ENCODE measurements around the gene GPATCH8.

The GPATCH8 gene

GRCh38 chr17:44360826-44361225 is 142.4 kb downstream of the GPATCH8 start:
- H3K18ac ChIP-seq (ENCODE audit: low read length) = no peak overlapping the region
- H2BK5ac ChIP-seq (ENCODE audit: low read depth, low read length, poor library complexity) = no peak overlapping the region
- H4K8ac ChIP-seq (ENCODE audit: low read depth, low read length) = no peak overlapping the region
- H3K79me2 ChIP-seq (ENCODE audit: control insufficient read depth, insufficient read depth, low read length, poor library complexity) = peaks cover 6% of the 10 kb centered on the region
- no peak overlapping the region for H2AFZ ChIP-seq (ENCODE audit: insufficient read depth, low read length, poor library complexity)
- no peak overlapping the region for H2AK5ac ChIP-seq (ENCODE audit: low read length)
- H3K4me3 ChIP-seq (ENCODE audit: low read depth, low read length) = no peak overlapping the region
- no peak overlapping the region for H3K9ac ChIP-seq (ENCODE audit: low read length)
- peaks cover 0 to 6% of the 10 kb centered on the region in 2 experiments for H3K36me3 ChIP-seq (ENCODE audit: control insufficient read depth in 1 of 2, insufficient read depth in 2 of 2, low read length in 2 of 2)
- DNase-seq = no peak
- H3K4me2 ChIP-seq (ENCODE audit: low read length) = no peak overlapping the region
- no peak overlapping the region for H4K91ac ChIP-seq (ENCODE audit: low read depth, low read length)
- no peaks in the 10 kb centered on the region for H3K9me3 ChIP-seq (ENCODE audit: insufficient read depth, low read depth, low read length)
- H3K4ac ChIP-seq (ENCODE audit: low read depth, low read length) = no peak overlapping the region
- H4K12ac ChIP-seq (ENCODE audit: low read depth, low read length) = no peak overlapping the region
- H3K27ac ChIP-seq (ENCODE audit: low read depth, low read length) = no peak overlapping the region
- H3K4me1 ChIP-seq (ENCODE audit: control insufficient read depth in 1 of 2, insufficient read depth in 2 of 2, low read length in 2 of 2) = peaks cover 2 to 11% of the 10 kb centered on the region in 2 experiments
- H2BK12ac ChIP-seq (ENCODE audit: low read length) = no peak overlapping the region
- no peak overlapping the region for H3K23ac ChIP-seq (ENCODE audit: low read length)
- no peak overlapping the region for H3K14ac ChIP-seq (ENCODE audit: low read length)
- peaks cover 6% of the 10 kb centered on the region for H3K79me1 ChIP-seq (ENCODE audit: low read length)
- no peak overlapping the region for H2BK120ac ChIP-seq (ENCODE audit: insufficient read depth, low read length, poor library complexity)
- no peaks in the 10 kb centered on the region for H3K27me3 ChIP-seq (ENCODE audit: insufficient read depth, low read length)
- WGBS (ENCODE audit: extremely low coverage, insufficient coverage, insufficient read length) = no CpG with 5 or more reads among the region's 5 CpGs

GRCh38 chr17:44360144-44360533 is 143.1 kb downstream of the GPATCH8 start:
- no peak overlapping the region for H3K23ac ChIP-seq (ENCODE audit: low read length)
- H3K4ac ChIP-seq (ENCODE audit: low read depth, low read length) = no peak overlapping the region
- H2BK5ac ChIP-seq (ENCODE audit: low read depth, low read length, poor library complexity) = no peak overlapping the region
- no peaks in the 10 kb centered on the region for H3K9me3 ChIP-seq (ENCODE audit: insufficient read depth, low read depth, low read length)
- WGBS (ENCODE audit: extremely low coverage, insufficient coverage, insufficient read length) = no CpG with 5 or more reads among the region's 6 CpGs
- no peak overlapping the region for H3K4me3 ChIP-seq (ENCODE audit: low read depth, low read length)
- no peak overlapping the region for H2AK5ac ChIP-seq (ENCODE audit: low read length)
- peaks cover 6% of the 10 kb centered on the region for H3K79me1 ChIP-seq (ENCODE audit: low read length)
- no peak overlapping the region for H2BK12ac ChIP-seq (ENCODE audit: low read length)
- H3K4me2 ChIP-seq (ENCODE audit: low read length) = no peak overlapping the region
- no peak overlapping the region for H4K12ac ChIP-seq (ENCODE audit: low read depth, low read length)
- H3K27ac ChIP-seq (ENCODE audit: low read depth, low read length) = no peak overlapping the region
- H4K91ac ChIP-seq (ENCODE audit: low read depth, low read length) = no peak overlapping the region
- no peak overlapping the region for H3K18ac ChIP-seq (ENCODE audit: low read length)
- no peak overlapping the region for H3K14ac ChIP-seq (ENCODE audit: low read length)
- H3K4me1 ChIP-seq (ENCODE audit: control insufficient read depth in 1 of 2, insufficient read depth in 2 of 2, low read length in 2 of 2) = peaks cover 2 to 11% of the 10 kb centered on the region in 2 experiments
- no peak overlapping the region for H4K8ac ChIP-seq (ENCODE audit: low read depth, low read length)
- no peak overlapping the region for H2BK120ac ChIP-seq (ENCODE audit: insufficient read depth, low read length, poor library complexity)
- H3K36me3 ChIP-seq (ENCODE audit: control insufficient read depth in 1 of 2, insufficient read depth in 2 of 2, low read length in 2 of 2) = peaks cover 4 to 9% of the 10 kb centered on the region in 2 experiments
- H2AFZ ChIP-seq (ENCODE audit: insufficient read depth, low read length, poor library complexity) = no peak overlapping the region
- H3K27me3 ChIP-seq (ENCODE audit: insufficient read depth, low read length) = no peaks in the 10 kb centered on the region
- no peak for DNase-seq
- no peak overlapping the region for H3K9ac ChIP-seq (ENCODE audit: low read length)
- peaks cover 6% of the 10 kb centered on the region for H3K79me2 ChIP-seq (ENCODE audit: control insufficient read depth, insufficient read depth, low read length, poor library complexity)

DNA sequence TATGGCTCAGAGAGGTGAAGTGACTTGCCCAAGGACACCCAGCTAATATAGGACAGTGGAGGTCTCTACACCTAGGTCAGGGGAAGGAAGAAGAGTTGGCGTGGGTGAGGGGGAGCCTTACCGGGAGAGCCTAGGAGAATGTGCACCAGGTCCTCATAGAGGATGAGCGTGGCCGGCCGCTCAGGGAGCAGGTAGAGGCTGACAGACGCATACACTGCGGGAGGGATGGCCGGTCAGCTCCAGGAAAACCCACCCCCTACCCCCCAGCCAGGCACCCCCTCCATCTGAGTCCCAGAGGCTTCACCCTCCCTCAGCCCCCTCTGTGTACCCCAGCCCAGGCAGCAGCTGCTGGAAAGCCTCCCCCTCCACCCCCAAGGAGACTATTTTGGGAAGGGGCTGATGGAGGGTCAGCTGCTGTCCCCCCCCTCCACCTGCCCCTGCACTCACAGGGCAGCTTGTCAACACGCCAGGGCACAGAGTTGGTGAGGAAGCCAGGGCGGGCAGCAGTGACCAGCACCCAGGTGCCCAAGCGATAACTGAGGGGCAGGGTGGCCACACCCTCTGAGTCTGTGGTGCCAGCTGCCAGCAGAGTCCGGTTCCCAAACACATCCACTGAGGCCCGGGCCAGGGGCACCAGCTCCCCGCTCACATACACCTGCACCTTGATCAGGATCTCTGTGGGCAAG is 143.6 kb downstream of the GPATCH8 start:
- no peak overlapping the region for H3K23ac ChIP-seq (ENCODE audit: low read length)
- peaks cover 6% of the 10 kb centered on the region for H3K79me1 ChIP-seq (ENCODE audit: low read length)
- peaks cover 6% of the 10 kb centered on the region for H3K79me2 ChIP-seq (ENCODE audit: control insufficient read depth, insufficient read depth, low read length, poor library complexity)
- H4K8ac ChIP-seq (ENCODE audit: low read depth, low read length) = no peak overlapping the region
- no peak overlapping the region for H3K14ac ChIP-seq (ENCODE audit: low read length)
- H3K4ac ChIP-seq (ENCODE audit: low read depth, low read length) = no peak overlapping the region
- no peak overlapping the region for H3K18ac ChIP-seq (ENCODE audit: low read length)
- H4K12ac ChIP-seq (ENCODE audit: low read depth, low read length) = no peak overlapping the region
- H3K4me3 ChIP-seq (ENCODE audit: low read depth, low read length) = no peak overlapping the region
- H2BK120ac ChIP-seq (ENCODE audit: insufficient read depth, low read length, poor library complexity) = no peak overlapping the region
- no peak overlapping the region for H3K9ac ChIP-seq (ENCODE audit: low read length)
- no peak overlapping the region for H4K91ac ChIP-seq (ENCODE audit: low read depth, low read length)
- peaks cover 6 to 9% of the 10 kb centered on the region in 2 experiments for H3K36me3 ChIP-seq (ENCODE audit: control insufficient read depth in 1 of 2, insufficient read depth in 2 of 2, low read length in 2 of 2)
- WGBS (ENCODE audit: extremely low coverage, insufficient coverage, insufficient read length) = no CpG with 5 or more reads among the region's 14 CpGs
- H3K9me3 ChIP-seq (ENCODE audit: insufficient read depth, low read depth, low read length) = no peaks in the 10 kb centered on the region
- no peak overlapping the region for H2AFZ ChIP-seq (ENCODE audit: insufficient read depth, low read length, poor library complexity)
- no peak overlapping the region for H2BK12ac ChIP-seq (ENCODE audit: low read length)
- peaks cover 2 to 11% of the 10 kb centered on the region in 2 experiments for H3K4me1 ChIP-seq (ENCODE audit: control insufficient read depth in 1 of 2, insufficient read depth in 2 of 2, low read length in 2 of 2)
- H2AK5ac ChIP-seq (ENCODE audit: low read length) = no peak overlapping the region
- H3K27ac ChIP-seq (ENCODE audit: low read depth, low read length) = no peak overlapping the region
- H3K27me3 ChIP-seq (ENCODE audit: insufficient read depth, low read length) = no peaks in the 10 kb centered on the region
- DNase-seq = no peak
- H3K4me2 ChIP-seq (ENCODE audit: low read length) = no peak overlapping the region
- H2BK5ac ChIP-seq (ENCODE audit: low read depth, low read length, poor library complexity) = no peak overlapping the region

DNA sequence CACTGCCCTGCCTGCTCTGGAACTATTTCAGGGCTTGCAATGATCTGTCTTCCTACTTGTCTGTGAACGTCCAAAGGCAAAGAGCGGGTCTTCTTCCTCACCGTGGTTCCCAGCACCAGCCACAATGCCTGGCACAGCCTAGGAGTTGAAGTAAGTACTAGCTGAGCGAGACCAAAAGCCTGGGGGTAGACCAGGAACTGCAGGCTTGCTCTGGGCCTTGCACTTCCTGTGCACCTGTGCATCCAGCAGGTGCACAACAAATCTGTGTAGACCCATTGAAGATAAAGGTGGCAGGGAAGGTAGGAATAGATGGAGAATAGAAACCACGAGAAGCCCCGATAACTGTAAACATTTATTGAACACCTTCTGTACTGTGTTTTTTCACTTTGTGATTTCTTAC is 144.2 kb downstream of the GPATCH8 start:
- H3K9ac ChIP-seq (ENCODE audit: low read length) = no peak overlapping the region
- no peak for DNase-seq
- WGBS (ENCODE audit: extremely low coverage, insufficient coverage, insufficient read length) = no CpG with 5 or more reads among the region's 6 CpGs

More for the DNA sequence above, 144.2 kb downstream of the GPATCH8 start:
- no peak overlapping the region for H2BK5ac ChIP-seq (ENCODE audit: low read depth, low read length, poor library complexity)
- no peak overlapping the region for H2AFZ ChIP-seq (ENCODE audit: insufficient read depth, low read length, poor library complexity)
- no peak overlapping the region for H3K23ac ChIP-seq (ENCODE audit: low read length)
- H3K36me3 ChIP-seq (ENCODE audit: control insufficient read depth in 1 of 2, insufficient read depth in 2 of 2, low read length in 2 of 2) = peaks cover 6 to 9% of the 10 kb centered on the region in 2 experiments
- no peak overlapping the region for H3K4me2 ChIP-seq (ENCODE audit: low read length)
- H3K79me2 ChIP-seq (ENCODE audit: control insufficient read depth, insufficient read depth, low read length, poor library complexity) = peaks cover 6% of the 10 kb centered on the region
- no peak overlapping the region for H3K4me3 ChIP-seq (ENCODE audit: low read depth, low read length)
- no peak overlapping the region for H2BK12ac ChIP-seq (ENCODE audit: low read length)
- peaks cover 2 to 11% of the 10 kb centered on the region in 2 experiments for H3K4me1 ChIP-seq (ENCODE audit: control insufficient read depth in 1 of 2, insufficient read depth in 2 of 2, low read length in 2 of 2)
- no peak overlapping the region for H4K8ac ChIP-seq (ENCODE audit: low read depth, low read length)
- H3K4ac ChIP-seq (ENCODE audit: low read depth, low read length) = no peak overlapping the region
- no peaks in the 10 kb centered on the region for H3K9me3 ChIP-seq (ENCODE audit: insufficient read depth, low read depth, low read length)
- H3K79me1 ChIP-seq (ENCODE audit: low read length) = peaks cover 6% of the 10 kb centered on the region
- no peak overlapping the region for H2BK120ac ChIP-seq (ENCODE audit: insufficient read depth, low read length, poor library complexity)
- H3K27ac ChIP-seq (ENCODE audit: low read depth, low read length) = no peak overlapping the region
- no peak overlapping the region for H3K14ac ChIP-seq (ENCODE audit: low read length)
- no peaks in the 10 kb centered on the region for H3K27me3 ChIP-seq (ENCODE audit: insufficient read depth, low read length)
- no peak overlapping the region for H4K91ac ChIP-seq (ENCODE audit: low read depth, low read length)
- peak overlapping the region; percentile 10 for H4K12ac ChIP-seq (ENCODE audit: low read depth, low read length)
- H3K18ac ChIP-seq (ENCODE audit: low read length) = no peak overlapping the region
- no peak overlapping the region for H2AK5ac ChIP-seq (ENCODE audit: low read length)

Measured in trophoblast cell (in vitro differentiated cells and primary cell).